ENCODE measurements around the gene SH3RF3. TPM values are rescaled to one million over a fixed set of nuclear protein-coding genes. Genes with fewer than 3 reads are reported as not detected.
"Not testable (repeated sequence)": the region's sequence is repeated elsewhere in the genome, so short reads cannot be mapped to it uniquely, and the experiment has no call there.

The SH3RF3 gene
- total RNA-seq, 1 donor from 2014 or later = 1.7 TPM

DNA sequence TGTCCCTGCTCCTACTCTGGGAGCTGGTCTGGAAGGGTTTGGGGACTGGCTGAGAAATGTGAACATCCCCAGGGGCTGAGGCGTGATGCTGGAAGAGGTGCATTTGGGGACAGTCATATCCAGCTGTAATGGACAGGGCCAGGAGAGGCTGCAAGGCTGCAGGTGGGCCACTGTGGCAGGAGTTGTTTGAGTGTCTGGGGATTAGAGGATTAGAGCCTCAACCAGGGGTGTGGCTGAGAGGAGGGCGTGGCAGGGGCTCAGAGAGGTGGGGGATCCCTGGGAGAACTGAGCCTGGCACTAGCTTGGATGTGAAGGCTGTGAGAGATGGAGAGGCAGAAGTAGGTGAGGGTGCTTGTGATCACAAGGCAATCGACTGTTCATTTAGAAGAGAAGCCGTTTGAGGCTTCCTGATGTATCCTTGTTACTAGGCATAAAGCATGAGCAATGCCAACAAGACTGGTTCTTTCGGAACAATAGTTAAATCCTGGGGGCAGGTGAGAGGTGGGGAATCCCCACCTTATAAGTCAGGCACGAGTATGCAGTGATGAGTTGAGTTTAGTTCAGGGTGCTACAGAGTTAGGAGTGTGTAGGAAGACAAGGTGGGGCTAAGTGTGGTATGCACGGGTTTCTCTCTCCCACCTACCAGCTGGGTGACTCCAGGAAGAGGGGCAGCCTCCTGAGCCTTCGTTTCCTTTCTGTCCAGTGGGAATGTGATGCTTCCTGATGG, 31.9 kb downstream of the SH3RF3 start:
- TF ChIP-seq, protein P1, sequence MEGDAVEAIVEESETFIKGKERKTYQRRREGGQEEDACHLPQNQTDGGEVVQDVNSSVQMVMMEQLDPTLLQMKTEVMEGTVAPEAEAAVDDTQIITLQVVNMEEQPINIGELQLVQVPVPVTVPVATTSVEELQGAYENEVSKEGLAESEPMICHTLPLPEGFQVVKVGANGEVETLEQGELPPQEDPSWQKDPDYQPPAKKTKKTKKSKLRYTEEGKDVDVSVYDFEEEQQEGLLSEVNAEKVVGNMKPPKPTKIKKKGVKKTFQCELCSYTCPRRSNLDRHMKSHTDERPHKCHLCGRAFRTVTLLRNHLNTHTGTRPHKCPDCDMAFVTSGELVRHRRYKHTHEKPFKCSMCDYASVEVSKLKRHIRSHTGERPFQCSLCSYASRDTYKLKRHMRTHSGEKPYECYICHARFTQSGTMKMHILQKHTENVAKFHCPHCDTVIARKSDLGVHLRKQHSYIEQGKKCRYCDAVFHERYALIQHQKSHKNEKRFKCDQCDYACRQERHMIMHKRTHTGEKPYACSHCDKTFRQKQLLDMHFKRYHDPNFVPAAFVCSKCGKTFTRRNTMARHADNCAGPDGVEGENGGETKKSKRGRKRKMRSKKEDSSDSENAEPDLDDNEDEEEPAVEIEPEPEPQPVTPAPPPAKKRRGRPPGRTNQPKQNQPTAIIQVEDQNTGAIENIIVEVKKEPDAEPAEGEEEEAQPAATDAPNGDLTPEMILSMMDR (IDR thresholded peaks at IDR 0.05; ENCODE audit: partially characterized antibody, unreplicated experiment) = no peak
- H3K27ac Mint-ChIP-seq (ENCODE audit: unreplicated experiment) = no peak overlapping the region
- H3K4me3 Mint-ChIP-seq (ENCODE audit: unreplicated experiment) = no peak overlapping the region
- H3K36me3 Mint-ChIP-seq (ENCODE audit: unreplicated experiment) = no peaks in the 10 kb centered on the region
- DNase-seq = no peak
- no peaks in the 10 kb centered on the region for H3K27me3 Mint-ChIP-seq (ENCODE audit: unreplicated experiment)
- H3K9me3 Mint-ChIP-seq (ENCODE audit: unreplicated experiment) = no peaks in the 10 kb centered on the region
- no peaks in the 10 kb centered on the region for H3K4me1 Mint-ChIP-seq (ENCODE audit: low read depth, unreplicated experiment)

DNA sequence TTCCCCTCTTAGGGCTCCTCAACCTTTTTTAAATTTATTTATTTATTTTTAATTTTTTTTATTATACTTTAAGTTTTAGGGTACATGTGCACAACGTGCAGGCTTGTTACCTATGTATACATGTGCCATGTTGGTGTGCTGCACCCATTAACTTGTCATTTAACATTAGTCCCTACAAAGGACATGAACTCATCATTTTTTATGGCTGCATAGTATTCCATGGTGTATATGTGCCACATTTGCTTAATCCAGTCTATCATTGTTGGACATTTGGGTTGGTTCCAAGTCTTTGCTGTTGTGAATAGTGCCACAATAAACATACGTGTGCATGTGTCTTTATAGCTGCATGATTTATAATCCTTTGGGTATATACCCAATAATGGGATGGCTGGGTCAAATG, 33.4 kb downstream of the SH3RF3 start:
- not testable (repeated sequence) for H3K9me3 Mint-ChIP-seq (ENCODE audit: unreplicated experiment); H3K27me3 Mint-ChIP-seq (ENCODE audit: unreplicated experiment); H3K4me1 Mint-ChIP-seq (ENCODE audit: low read depth, unreplicated experiment)

DNA sequence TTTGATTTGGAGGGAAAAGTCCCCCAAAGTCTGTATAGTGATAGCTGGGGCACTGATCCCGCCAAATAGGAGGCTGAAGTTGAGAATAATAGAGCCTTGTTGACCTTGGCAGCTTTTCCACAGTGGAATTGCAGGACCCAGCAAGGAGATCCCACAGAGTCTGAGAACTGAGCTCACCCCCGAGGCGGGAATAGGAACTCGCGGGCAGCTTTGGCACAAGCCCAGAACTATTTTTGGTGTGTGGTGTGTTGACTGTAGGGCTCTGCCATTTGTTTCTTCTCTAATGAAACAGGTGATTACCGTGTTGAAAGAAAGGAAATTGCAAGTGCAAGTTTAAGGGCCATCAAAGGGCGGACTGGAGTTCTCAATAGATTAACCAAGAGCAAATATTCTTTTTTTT, 34.0 kb downstream of the SH3RF3 start:
- no peak for DNase-seq
- Mint-ChIP-seq H3K27ac (ENCODE audit: unreplicated experiment) (no peak overlapping the region), H3K4me3 (ENCODE audit: unreplicated experiment) (no peak overlapping the region), H3K27me3 (ENCODE audit: unreplicated experiment) (no peaks in the 10 kb centered on the region), H3K4me1 (ENCODE audit: low read depth, unreplicated experiment) (no peaks in the 10 kb centered on the region), H3K36me3 (ENCODE audit: unreplicated experiment) (peaks cover 2% of the 10 kb centered on the region), H3K9me3 (ENCODE audit: unreplicated experiment) (no peaks in the 10 kb centered on the region)
- TF ChIP-seq, protein P1 (IDR thresholded peaks at IDR 0.05; ENCODE audit: partially characterized antibody, unreplicated experiment) = no peak

More for the DNA sequence above, 33.4 kb downstream of the SH3RF3 start:
- H3K27ac Mint-ChIP-seq (ENCODE audit: unreplicated experiment); DNase-seq; H3K36me3 Mint-ChIP-seq (ENCODE audit: unreplicated experiment); H3K4me3 Mint-ChIP-seq (ENCODE audit: unreplicated experiment): not testable (repeated sequence)

DNA sequence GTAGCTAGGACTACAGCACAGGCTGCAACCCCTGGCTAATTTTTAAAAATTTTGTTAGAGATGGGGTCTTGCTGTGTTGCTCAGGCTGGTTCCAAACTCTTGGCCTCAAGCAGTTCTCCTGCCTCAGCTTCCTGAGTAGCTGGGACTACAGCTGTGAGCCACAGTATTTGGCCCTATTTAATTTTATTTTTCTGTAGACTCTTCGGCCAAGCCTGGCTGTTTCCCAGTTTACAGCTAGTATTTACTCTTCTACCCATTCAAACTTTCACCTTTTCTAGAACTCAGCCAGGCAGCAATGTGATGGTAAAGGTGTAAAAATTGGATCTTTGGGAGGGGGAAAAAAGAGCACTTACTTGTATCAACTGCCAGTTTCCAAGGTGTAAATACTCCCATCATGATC, 35.3 kb downstream of the SH3RF3 start:
- no peak for DNase-seq
- TF ChIP-seq, protein P1 (IDR thresholded peaks at IDR 0.05; ENCODE audit: partially characterized antibody, unreplicated experiment) = no peak
- peaks cover 3% of the 10 kb centered on the region for H3K9me3 Mint-ChIP-seq (ENCODE audit: unreplicated experiment)
- H3K36me3 Mint-ChIP-seq (ENCODE audit: unreplicated experiment) = peaks cover 9% of the 10 kb centered on the region
- no peak overlapping the region for H3K27ac Mint-ChIP-seq (ENCODE audit: unreplicated experiment)
- no peak overlapping the region for H3K4me3 Mint-ChIP-seq (ENCODE audit: unreplicated experiment)
- no peaks in the 10 kb centered on the region for H3K4me1 Mint-ChIP-seq (ENCODE audit: low read depth, unreplicated experiment)
- H3K27me3 Mint-ChIP-seq (ENCODE audit: unreplicated experiment) = no peaks in the 10 kb centered on the region

DNA sequence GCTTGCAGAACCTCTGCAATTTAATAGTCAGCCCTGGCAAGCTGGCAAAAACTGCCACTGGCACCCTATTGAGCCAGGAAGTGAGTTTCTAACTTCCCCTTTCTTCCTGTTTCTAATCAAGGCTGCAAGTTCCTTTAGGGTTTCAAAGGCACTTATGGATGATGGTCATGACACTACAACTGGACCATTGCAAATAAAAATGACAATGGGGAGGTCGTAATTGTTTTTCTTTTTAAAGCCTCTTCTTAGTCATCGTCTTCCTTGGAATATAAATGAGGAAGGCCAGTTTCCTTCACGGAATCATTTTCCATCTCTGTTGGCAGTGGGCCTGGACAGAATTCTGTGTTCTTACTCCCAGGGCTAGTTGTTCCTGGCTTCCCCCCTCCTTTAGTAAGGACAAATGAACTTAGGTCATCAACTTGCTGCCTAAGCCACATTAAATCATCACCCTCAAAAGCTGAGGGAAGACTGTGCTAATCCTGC, 35.8 kb downstream of the SH3RF3 start:
- no peak for DNase-seq
- peaks cover 3% of the 10 kb centered on the region for H3K9me3 Mint-ChIP-seq (ENCODE audit: unreplicated experiment)
- H3K27me3 Mint-ChIP-seq (ENCODE audit: unreplicated experiment) = no peaks in the 10 kb centered on the region
- no peak overlapping the region for H3K27ac Mint-ChIP-seq (ENCODE audit: unreplicated experiment)
- peaks cover 9% of the 10 kb centered on the region for H3K36me3 Mint-ChIP-seq (ENCODE audit: unreplicated experiment)
- H3K4me1 Mint-ChIP-seq (ENCODE audit: low read depth, unreplicated experiment) = no peaks in the 10 kb centered on the region
- TF ChIP-seq, protein P1 (IDR thresholded peaks at IDR 0.05; ENCODE audit: partially characterized antibody, unreplicated experiment) = no peak
- no peak overlapping the region for H3K4me3 Mint-ChIP-seq (ENCODE audit: unreplicated experiment)

Measured in glutamatergic neuron (in vitro differentiated cells).